Erythroblast (primary cell): ENCODE results near the gene MPHOSPH9.

Experiments used
- GATA1 ChIP-seq: IDR thresholded peaks from 2 replicates; pipeline ENCODE4 v1.6.1; 2011; ENCODE audit warnings: low read depth, mild to moderate bottlenecking, control low read depth, low read length, moderate library complexity
- POLR2A ChIP-seq: IDR thresholded peaks from 2 replicates; pipeline ENCODE4 v1.6.1; 2011; ENCODE audit warnings: mild to moderate bottlenecking, low read length

DNA sequence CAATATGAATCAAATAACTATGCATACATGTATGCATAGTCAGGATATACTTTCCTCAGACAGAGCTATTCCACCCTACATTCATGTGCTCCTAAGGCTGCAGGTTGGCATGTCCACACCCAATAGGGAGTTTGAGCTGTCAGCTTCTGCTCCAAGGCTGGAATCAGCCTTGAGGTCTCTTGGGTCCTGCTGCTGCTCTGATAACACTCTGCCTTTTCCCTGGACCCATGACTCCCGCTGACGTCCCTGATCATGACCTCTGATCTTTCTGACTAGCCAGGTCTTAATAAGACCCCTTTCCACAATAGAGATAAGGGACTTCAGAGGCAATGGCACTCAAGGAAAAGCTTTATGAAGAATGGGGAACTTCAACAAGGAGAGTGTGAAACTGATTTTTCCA, 87.7 kb downstream of the MPHOSPH9 start:
- TF ChIP-seq POLR2A (no peak), GATA1 (no peak)
